ENCODE results near the gene CD9. TPM values are rescaled to one million over a fixed set of nuclear protein-coding genes. Genes with fewer than 3 reads are reported as not detected.

The CD9 gene
- total RNA-seq, 1 donor from 2014 or later: 6.0 TPM

DNA sequence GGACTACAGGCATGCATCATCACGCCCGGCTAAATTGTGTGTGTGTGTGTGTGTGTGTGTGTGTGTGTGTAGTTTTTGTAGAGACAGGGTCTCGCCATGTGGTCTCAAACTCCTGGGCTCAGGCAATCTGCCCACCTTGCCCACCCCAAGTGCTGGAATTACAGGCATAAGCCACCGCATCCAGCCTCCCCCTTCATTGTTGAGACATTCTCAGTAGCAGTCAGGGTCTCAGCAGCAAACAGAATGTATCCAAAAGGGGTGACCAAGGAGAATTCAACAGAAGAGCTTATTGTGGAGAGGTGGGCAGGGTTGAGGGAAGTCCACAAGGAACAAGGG is 73.0 kb downstream of the CD9 start:
- peaks cover 40% of the 10 kb centered on the region for H3K27me3 Mint-ChIP-seq
- H3K4me1 Mint-ChIP-seq (ENCODE audit: low read depth): peaks cover 21% of the 10 kb centered on the region
- H3K9me3 Mint-ChIP-seq (ENCODE audit: low read depth): no peaks in the 10 kb centered on the region
- TF ChIP-seq, protein P1, sequence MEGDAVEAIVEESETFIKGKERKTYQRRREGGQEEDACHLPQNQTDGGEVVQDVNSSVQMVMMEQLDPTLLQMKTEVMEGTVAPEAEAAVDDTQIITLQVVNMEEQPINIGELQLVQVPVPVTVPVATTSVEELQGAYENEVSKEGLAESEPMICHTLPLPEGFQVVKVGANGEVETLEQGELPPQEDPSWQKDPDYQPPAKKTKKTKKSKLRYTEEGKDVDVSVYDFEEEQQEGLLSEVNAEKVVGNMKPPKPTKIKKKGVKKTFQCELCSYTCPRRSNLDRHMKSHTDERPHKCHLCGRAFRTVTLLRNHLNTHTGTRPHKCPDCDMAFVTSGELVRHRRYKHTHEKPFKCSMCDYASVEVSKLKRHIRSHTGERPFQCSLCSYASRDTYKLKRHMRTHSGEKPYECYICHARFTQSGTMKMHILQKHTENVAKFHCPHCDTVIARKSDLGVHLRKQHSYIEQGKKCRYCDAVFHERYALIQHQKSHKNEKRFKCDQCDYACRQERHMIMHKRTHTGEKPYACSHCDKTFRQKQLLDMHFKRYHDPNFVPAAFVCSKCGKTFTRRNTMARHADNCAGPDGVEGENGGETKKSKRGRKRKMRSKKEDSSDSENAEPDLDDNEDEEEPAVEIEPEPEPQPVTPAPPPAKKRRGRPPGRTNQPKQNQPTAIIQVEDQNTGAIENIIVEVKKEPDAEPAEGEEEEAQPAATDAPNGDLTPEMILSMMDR (IDR thresholded peaks at IDR 0.05; ENCODE audit: unreplicated experiment): no peak
- peak overlapping the region; percentile 73 for H3K27ac Mint-ChIP-seq
- DNase-seq (ENCODE audit: low spot score, unreplicated experiment): no peak
- no peak overlapping the region for H3K4me3 Mint-ChIP-seq (ENCODE audit: low read depth)
- H3K36me3 Mint-ChIP-seq (ENCODE audit: insufficient read depth): no peaks in the 10 kb centered on the region

DNA sequence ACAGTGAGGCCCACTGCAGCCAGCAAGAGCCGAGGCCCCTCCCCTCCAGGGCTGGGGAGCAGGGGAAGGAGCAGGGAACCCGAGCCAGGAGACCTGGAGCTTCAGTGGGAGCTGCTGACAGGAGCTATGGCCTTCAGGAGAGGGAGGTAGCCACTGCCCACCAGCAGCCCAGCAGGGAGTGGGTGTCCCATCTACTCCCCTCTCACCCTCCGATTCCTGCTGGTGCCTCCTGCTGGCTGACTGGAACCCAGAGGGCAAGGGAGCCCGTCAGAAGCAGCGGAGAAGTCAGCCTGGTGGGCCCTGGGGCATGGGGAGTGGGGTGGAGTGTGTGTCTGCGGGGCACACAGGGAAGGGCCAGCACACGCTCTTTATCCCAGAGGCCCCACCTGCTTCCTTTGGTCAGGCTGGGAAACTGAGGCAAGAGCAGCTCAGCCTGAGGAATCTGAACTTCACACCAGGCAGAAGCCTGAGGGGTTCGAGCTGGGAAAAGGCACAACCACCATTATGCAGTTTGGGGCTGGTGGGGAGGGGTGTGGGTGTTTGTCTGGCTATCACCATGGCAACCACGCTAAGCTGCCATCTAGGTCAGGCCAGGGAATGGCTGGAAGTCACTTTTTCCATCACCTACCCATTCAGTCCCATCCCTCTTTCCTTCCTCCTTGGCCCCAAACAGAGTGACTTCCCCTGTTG is 73.5 kb downstream of the CD9 start:
- peaks cover 41% of the 10 kb centered on the region for H3K27me3 Mint-ChIP-seq
- TF ChIP-seq, protein P1 (IDR thresholded peaks at IDR 0.05; ENCODE audit: unreplicated experiment): peak; percentile 23
- no peak overlapping the region for H3K4me3 Mint-ChIP-seq (ENCODE audit: low read depth)
- no peaks in the 10 kb centered on the region for H3K9me3 Mint-ChIP-seq (ENCODE audit: low read depth)
- no peaks in the 10 kb centered on the region for H3K36me3 Mint-ChIP-seq (ENCODE audit: insufficient read depth)
- no peak for DNase-seq (ENCODE audit: low spot score, unreplicated experiment)
- peaks cover 22% of the 10 kb centered on the region for H3K4me1 Mint-ChIP-seq (ENCODE audit: low read depth)
- peak overlapping the region; percentile 73 for H3K27ac Mint-ChIP-seq

DNA sequence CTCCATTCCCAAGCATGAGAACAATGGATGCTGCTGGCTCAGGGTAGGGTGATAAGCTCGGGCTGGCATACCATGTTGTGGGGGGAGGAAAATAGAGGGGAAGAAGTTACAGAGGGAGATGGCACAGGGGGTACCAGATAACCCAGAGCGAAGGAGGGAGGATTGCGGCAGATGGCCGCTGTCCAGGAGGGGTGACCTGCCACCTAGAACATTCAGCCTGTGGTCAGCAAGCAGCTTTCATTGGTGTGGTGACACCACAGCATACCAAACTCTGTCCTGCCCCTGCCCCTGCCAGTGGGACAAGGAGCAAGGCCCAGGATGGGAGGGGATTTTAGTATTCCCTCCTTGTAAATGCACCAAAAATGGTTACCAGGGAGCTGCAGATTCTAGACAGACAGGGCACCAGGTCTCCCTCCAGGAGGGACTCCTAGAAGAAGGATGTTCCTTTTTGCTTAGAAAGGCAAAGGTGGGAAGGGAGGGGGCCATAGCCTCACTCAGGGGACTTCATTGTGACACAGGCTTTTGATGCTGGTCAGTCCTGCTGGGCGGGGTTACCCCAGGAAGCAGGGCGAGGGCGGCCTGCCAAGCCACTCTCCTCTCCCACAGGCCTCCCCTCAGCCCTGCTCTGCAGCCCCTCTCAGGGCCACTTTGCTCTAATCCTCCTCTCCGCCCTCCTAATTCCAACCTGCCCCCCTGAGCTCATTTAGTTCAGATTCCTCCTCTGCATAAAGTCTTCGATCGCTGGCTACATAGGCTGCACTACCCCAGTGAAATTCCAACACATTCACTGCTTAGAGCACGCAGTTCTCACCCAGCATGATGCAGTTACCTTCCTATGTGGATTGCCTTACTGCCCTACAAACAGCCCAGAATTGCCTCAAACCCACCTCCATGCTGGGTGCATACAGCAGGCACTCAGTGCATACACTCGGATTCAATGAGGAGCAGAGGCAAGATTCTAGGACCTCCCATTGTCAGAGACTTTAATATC is 74.3 kb downstream of the CD9 start:
- H3K36me3 Mint-ChIP-seq (ENCODE audit: insufficient read depth): no peaks in the 10 kb centered on the region
- peaks cover 46% of the 10 kb centered on the region for H3K27me3 Mint-ChIP-seq
- H3K4me1 Mint-ChIP-seq (ENCODE audit: low read depth): peaks cover 22% of the 10 kb centered on the region
- no peak for DNase-seq (ENCODE audit: low spot score, unreplicated experiment)
- TF ChIP-seq, protein P1 (IDR thresholded peaks at IDR 0.05; ENCODE audit: unreplicated experiment): no peak
- no peak overlapping the region for H3K4me3 Mint-ChIP-seq (ENCODE audit: low read depth)
- H3K9me3 Mint-ChIP-seq (ENCODE audit: low read depth): no peaks in the 10 kb centered on the region
- H3K27ac Mint-ChIP-seq: no peak overlapping the region

DNA sequence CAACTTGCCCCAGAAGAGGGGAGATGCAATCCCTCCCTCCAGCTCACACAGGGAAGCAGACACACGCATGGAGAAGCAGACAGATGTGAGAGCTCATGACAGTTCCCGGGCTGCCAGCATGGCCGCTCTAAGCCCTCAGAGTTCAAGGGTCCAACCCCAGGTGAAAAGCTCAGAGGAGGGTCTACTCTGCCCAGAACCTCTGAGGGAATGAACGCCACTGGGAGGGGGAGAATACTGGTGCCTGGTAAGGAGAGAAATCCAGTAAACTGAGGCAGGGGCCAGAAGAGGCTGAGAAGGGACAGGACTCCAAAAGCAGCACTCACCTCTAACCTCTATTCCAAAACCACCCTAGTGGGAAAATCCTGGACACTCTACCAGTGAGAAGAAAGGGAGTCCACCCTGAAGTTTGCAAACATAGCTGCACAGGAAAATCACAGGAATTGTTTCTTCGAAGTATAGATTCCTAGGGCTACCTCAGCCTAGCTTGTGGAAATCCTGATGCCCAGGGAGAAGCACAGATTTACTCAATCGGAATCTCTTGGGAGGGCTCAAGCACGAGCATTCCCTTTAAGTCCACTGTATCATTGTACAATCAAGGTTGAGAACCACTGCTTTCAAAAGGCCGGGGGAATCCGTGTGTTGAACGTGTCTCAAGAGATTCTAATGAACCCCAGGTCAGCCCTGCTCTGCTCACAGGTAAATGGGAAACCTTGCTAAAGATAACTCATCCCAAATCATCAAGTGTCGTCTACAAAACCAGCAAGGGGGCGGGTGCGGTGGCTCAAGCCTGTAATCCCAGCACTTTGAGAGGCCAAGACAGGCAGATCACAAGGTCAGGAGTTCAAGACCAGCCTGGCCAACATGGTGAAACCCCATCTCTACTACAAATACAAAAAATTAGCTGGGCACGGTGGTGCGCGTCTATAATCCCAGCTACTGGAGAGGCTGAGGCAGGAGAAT is 76.0 kb downstream of the CD9 start:
- H3K27ac Mint-ChIP-seq: peak overlapping the region; percentile 4
- no peak overlapping the region for H3K4me3 Mint-ChIP-seq (ENCODE audit: low read depth)
- H3K36me3 Mint-ChIP-seq (ENCODE audit: insufficient read depth): no peaks in the 10 kb centered on the region
- peaks cover 62% of the 10 kb centered on the region for H3K27me3 Mint-ChIP-seq
- TF ChIP-seq, protein P1 (IDR thresholded peaks at IDR 0.05; ENCODE audit: unreplicated experiment): no peak
- peaks cover 21% of the 10 kb centered on the region for H3K4me1 Mint-ChIP-seq (ENCODE audit: low read depth)
- no peak for DNase-seq (ENCODE audit: low spot score, unreplicated experiment)
- no peaks in the 10 kb centered on the region for H3K9me3 Mint-ChIP-seq (ENCODE audit: low read depth)

Data from progenitor cell of endocrine pancreas (in vitro differentiated cells).